ENCODE measurements around the gene ZBTB20.
A peak's percentile ranks its signal among the peaks of the same experiment; 100 is the strongest.

The ZBTB20 gene

DNA sequence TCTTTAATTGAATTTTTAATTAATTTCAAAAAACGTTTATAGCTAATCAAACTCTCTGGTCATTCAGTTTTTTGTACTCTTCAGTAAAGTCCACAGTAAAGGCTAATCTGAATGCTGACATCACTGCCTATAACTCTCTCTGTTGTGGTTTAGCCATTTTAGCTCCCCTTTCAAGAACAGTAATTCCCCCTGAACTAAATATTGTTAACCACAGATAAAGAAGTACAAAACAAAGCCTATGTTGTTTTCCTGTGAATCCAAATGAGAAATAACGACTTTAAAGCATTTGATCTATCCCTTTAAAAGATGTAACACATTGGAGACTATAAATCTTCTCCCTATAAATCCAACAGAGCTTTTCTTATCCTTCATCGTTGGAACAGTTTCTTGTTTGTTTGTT, 94.2 kb downstream of the ZBTB20 start:
- DNase-seq (ENCODE audit: low read depth, low spot score): no peak
- no peak overlapping the region for H3K4me3 ChIP-seq (ENCODE audit: low read length)

- DNase-seq (ENCODE audit: low read depth, low spot score): no peak
- H3K4me3 ChIP-seq (ENCODE audit: low read length): no peak overlapping the region
Observed at GRCh38 chr3:115042351-115042750, 104.7 kb downstream of the ZBTB20 start.

DNA sequence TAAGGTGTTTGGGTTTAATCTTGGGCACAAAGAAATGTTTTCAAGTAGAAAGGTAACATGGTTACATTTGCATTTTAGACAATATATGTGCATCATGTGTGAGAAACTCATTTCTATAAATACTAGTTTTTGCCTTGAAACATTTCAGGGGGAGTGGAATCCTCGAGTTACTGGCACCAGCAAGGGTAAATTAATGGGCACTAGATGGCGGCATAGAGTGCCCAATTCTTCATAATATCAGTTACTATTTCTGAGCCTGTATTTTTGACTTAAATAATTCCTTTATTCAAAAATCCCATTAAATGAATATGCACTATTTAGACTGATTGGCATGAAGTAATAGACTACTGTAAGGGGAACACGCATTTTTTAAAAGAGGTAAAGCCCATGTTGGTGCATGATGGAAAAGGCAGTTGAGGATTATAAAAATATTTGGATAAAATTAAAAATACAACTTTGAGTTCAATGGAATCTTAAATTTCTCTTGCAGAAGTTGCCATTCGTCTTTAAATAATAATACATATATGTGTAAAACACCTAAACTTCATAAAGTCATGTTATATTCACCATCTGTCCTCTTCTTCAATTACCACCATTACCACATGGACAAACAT, 106.3 kb downstream of the ZBTB20 start:
- H3K4me3 ChIP-seq (ENCODE audit: low read length): no peak overlapping the region
- peak; percentile 25 for DNase-seq (ENCODE audit: low read depth, low spot score)

DNA sequence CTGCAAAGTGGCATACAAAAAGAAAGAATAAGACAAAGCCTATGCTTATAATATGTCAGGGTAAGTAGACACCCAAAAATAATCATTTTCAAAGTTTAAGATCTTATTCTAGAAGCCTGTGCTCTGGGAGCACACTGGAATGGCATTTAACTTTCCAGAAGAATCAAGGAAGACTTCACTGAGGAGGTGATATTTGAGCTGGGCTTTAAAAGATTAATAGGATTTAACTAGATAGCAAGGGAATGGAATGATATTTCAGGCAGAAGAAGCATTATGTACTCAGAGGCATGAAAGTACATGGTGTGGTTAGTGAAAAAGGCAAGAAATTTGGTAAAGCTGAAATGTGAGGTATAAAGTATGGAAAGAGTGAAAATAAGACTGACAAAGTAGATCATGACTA, 106.8 kb downstream of the ZBTB20 start:
- DNase-seq (ENCODE audit: low read depth, low spot score): no peak
- H3K4me3 ChIP-seq (ENCODE audit: low read length): no peak overlapping the region

DNA sequence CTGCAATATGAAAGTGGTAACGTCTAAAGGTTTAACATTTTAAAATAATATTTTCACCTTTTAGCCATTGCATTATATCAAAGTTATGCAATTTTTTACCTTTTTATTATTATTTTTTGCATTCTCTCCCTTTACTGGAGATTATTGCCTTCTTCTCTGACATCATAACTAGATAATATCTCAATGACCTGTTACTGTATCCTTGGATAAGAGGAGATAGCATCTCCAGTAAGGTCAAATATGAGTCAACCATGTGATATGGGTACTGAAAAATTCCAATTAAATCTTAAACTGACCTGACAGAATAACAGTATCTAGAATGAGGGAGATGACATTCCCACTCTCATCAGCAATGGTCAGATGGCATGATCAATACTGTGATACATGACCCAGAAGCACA, 108.3 kb downstream of the ZBTB20 start:
- DNase-seq (ENCODE audit: low read depth, low spot score): no peak

GRCh38 chr3:115022835-115023398, 124.2 kb downstream of the ZBTB20 start:
- DNase-seq (ENCODE audit: low read depth, low spot score): no peak
- no peak overlapping the region for H3K4me3 ChIP-seq (ENCODE audit: low read length)

More for the DNA sequence above, 108.3 kb downstream of the ZBTB20 start:
- no peak overlapping the region for H3K4me3 ChIP-seq (ENCODE audit: low read length)

GRCh38 chr3:115022199-115022598, 124.9 kb downstream of the ZBTB20 start:
- no peak for DNase-seq (ENCODE audit: low read depth, low spot score)

GRCh38 chr3:115021061-115021460, 126.0 kb downstream of the ZBTB20 start:
- no peak overlapping the region for H3K4me3 ChIP-seq (ENCODE audit: low read length)
- no peak for DNase-seq (ENCODE audit: low read depth, low spot score)

More at GRCh38 chr3:115022199-115022598, 124.9 kb downstream of the ZBTB20 start:
- no peak overlapping the region for H3K4me3 ChIP-seq (ENCODE audit: low read length)

DNA sequence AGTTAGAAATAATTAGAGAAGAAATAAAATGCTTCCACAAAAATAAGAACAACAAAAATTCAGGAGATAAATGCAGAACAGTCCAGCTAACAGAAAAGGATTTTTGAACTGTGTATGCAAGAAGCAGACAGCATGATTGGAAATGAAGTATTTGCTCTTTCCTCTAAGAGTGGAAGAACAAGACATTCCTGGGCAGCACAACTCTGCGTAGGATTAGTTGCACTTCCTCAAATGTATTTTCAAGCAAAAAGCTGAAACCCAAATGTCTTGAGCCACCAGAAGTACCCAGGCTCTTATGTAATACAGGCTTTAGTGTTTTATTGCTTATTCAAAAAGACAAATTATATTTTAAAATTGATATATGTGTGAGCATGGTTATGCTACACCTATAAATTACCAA, 127.2 kb downstream of the ZBTB20 start:
- DNase-seq (ENCODE audit: low read depth, low spot score): no peak
- H3K4me3 ChIP-seq (ENCODE audit: low read length): no peak overlapping the region

DNA sequence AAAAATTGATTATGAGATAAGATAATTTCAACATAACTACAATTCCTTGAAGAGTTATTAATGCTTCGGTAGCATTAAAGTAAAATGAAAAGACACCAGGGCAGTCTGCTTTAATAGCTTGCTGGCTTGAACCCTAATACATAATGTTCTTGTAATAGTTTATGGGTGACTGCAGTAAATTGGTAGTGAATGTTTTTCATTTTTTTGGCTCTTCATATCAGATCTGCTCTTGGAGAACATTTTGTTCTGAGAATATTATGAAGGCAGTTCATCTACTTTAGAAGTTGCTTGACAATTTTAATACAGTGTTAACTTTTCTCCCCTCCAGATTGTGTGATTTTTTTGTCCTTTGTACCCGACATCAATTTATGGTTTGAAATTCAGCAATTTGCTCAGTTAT, 128.4 kb downstream of the ZBTB20 start:
- no peak for DNase-seq (ENCODE audit: low read depth, low spot score)
- no peak overlapping the region for H3K4me3 ChIP-seq (ENCODE audit: low read length)

DNA sequence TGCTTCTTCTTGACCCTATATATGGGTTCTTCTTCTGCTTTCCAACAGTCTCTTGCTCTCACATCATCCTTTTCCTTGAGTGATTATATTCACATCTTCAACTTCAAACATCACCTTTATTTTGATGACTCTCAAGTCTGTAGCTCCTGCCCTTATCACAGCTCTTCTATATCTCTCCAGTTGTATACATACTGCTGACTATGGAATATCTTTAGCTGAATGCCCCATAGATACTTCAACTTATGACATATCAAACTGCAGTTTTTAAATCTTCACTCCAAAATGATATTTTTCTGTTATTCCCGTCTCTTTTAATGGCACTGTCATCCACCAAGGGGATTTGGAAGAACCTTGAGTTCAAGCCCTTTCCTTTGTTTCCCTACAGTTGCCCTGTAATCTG, 139.1 kb downstream of the ZBTB20 start:
- no peak overlapping the region for H3K4me3 ChIP-seq (ENCODE audit: low read length)
- DNase-seq (ENCODE audit: low read depth, low spot score): no peak

DNA sequence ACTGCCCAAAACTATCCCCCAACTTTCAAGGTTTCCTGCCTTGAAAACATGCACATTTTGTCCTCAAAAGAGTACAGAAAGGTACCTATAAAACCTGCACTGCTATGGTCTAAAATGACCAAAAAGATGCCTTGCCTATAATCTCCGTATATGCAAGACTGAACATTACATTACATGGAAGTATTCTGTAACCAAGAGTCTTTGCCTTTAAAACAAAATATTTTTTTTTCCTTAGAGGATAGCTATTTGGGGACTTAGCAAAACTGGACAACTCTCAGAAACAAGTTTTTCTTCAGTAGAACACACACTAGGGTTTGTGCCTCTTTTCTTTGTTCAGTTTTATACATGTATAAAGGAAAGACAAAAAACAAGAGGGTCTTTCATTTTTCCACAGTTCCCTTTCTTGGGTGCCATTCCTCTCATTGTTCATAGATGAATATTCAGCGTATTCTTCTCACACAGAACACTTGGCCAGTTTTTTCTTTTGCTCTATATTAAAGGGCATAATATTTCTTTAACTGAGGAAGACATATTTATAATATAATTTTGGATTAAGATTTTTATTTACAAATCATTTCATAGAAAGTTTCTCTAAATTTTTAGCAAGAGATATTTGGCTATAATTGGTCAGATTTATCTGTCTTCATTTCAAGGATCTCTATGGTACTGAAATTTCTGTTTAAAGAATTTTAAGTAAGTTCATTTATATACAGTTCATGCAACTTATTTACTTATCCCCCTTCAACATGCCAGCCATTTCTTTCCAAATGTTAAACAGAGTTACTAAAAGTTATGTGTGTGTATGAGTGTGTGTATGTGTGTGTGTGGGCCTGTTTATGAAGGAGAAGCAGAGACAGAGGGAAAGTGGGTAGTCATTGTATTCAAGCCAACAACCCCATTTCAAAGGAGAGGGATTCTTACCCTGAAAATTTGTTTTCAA, 142.6 kb downstream of the ZBTB20 start:
- H3K4me3 ChIP-seq (ENCODE audit: low read length): no peak overlapping the region
- DNase-seq (ENCODE audit: low read depth, low spot score): no peak

DNA sequence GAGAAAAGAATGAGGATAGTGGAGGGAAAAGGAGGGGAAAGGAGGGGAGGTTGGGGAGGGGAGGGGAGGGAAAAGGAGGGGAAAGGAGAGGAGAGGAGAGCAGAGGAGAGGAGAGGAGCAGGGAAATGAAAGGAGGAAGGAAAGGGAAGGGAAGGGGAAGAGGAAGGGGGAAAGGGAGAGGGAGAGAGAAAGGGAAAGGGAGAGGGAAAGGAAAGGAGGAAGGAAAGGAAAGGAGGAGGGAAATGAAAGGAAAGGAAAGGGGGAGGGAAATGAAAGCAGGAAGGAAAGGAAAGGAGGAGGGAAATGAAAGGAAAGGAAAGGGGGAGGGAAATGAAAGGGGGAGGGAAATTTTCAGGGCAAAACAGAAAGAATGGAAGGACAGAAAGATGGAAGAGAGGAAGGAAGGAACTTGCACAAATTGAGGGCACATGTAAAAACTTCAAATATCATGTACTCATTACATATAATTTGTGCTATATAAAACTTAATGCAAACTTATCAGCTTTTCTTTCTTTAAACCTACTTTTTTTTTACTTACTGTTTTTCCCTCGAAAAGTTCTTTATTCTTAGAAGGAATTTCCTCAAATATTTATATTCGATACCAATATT, 148.0 kb downstream of the ZBTB20 start:
- H3K4me3 ChIP-seq (ENCODE audit: low read length): no peak overlapping the region
- no peak for DNase-seq (ENCODE audit: low read depth, low spot score)

DNA sequence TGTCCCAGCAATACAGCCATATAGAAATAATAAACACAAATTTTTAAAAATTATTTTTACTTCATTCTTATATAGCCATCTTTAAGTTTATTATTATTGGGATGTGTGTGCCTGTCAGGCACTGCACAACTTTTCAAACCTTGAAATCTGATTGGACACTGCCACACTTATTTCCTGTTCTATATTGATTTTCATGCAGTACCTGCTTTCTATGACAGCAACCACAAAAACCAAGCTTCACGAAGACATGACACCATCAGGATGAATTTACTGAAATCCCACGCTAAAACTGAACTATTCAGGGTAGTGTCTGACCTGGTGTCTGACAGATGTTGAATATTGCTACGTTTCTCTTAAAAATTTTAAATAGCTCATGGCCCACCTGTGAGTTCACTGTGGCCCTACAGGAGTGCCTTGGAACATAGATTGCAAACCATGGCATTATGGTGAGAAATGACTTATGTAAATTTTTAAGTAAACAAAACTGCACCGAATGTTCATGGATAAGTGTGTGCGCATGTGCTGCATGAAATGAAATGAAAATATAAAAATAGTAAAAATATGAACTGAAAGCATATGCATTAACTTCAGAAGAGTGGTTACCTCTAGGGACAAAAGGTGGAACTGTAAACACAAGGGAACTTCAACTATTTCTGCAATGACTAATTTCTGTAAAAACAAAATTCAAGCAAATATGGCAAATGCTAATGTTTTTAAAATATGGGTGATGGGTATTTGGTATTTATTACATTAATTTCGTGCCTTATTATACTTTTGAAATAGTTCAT, 152.3 kb downstream of the ZBTB20 start:
- DNase-seq (ENCODE audit: low read depth, low spot score): peak; percentile 6
- no peak overlapping the region for H3K4me3 ChIP-seq (ENCODE audit: low read length)

- H3K4me3 ChIP-seq (ENCODE audit: low read length): no peak overlapping the region
- no peak for DNase-seq (ENCODE audit: low read depth, low spot score)
Observed at GRCh38 chr3:114985776-114986175, 161.3 kb downstream of the ZBTB20 start.

DNA sequence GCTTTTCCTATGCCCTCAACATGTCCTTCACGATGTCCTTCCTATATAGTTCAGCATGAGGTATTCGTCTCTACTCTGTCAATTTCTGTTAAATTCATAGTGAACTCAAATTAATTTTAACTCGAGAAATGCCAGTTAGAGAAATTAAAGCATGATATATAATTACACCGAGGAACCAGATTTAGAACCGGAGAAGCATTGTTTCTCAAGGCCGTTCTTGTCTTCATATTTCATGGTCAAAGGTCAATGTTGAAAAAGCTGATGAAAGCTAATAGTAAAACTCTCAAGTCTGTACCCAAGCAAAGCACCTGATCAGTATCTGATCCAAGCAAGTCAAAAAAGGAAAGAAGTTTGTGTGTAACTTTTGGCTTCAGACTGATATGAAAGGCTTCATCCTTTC, 163.8 kb downstream of the ZBTB20 start:
- no peak for DNase-seq (ENCODE audit: low read depth, low spot score)
- no peak overlapping the region for H3K4me3 ChIP-seq (ENCODE audit: low read length)

GRCh38 chr3:114974387-114974786, 172.7 kb downstream of the ZBTB20 start:
- no peak for DNase-seq (ENCODE audit: low read depth, low spot score)
- H3K4me3 ChIP-seq (ENCODE audit: low read length): no peak overlapping the region

DNA sequence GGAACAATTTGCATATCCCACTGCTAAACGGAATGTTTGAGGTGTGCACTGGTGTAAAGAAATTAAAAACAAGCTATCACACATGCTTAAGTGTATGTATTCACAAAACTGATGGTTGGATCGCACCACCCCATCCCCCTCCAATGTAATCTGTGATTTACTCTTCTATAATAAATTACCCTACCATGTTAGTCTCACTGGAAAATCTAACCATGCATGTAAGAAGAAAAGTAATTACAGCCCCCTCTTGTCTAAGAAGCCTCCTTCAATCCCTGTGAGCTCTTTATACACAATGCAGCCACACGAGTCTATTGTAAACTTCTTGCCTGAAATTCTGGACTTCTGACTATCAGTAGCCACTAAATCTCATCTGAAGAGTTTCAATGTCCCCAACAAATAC, 173.6 kb downstream of the ZBTB20 start:
- no peak for DNase-seq (ENCODE audit: low read depth, low spot score)
- H3K4me3 ChIP-seq (ENCODE audit: low read length): no peak overlapping the region

DNA sequence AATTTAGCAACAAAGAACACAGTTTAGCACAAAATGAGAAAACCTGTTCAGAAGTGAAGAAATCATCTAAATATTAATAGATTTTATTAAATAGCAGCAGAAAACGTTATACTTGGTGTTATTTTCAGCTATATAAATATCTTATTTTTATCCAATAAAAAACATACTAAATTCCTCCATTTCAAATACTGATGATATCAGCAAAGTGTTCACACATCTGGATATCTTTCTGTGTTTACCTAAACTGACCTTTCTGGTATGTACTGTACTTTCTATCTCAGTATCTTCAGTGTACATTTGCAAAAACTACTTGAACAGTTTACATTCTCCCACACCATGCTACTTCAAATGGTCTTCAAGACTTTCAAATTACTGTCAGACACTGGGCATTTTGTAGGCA, 179.9 kb downstream of the ZBTB20 start:
- no peak overlapping the region for H3K4me3 ChIP-seq (ENCODE audit: low read length)
- no peak for DNase-seq (ENCODE audit: low read depth, low spot score)
